GM12892 (cell line): ENCODE data around the gene GREM2.

Source experiments
- DNase-seq: peaks from one replicate; pipeline ENCODE4 v3.0.0; 2011; ENCODE audit not compliant: insufficient read length
- FAIRE-seq: peaks from 2 replicates; lab custom pipeline; 2011; peaks lifted over from hg19 to GRCh38; lab: Jason Lieb, UNC
- POLR2A ChIP-seq: IDR thresholded peaks from 2 replicates; pipeline ENCODE4 v1.6.1; 2011; ENCODE audit warnings: low read depth, low read length, control low read depth
- POLR2AphosphoS5 ChIP-seq: IDR thresholded peaks from 2 replicates; pipeline ENCODE4 v1.6.1; 2011; ENCODE audit warnings: low read depth, low read length, control low read depth
- TAF1 ChIP-seq: IDR thresholded peaks from 2 replicates; pipeline ENCODE4 v1.6.1; 2011; ENCODE audit warnings: low read depth, mild to moderate bottlenecking, control low read depth, low read length, borderline replicate concordance

Gene GREM2

GRCh38 chr1:240630409-240630808 is 18.5 kb upstream of the GREM2 start:
- no peak for TF ChIP-seq POLR2AphosphoS5
- no peak for TF ChIP-seq POLR2A
- no peak for TF ChIP-seq TAF1
- DNase-seq (no peak), FAIRE-seq (no peak)

- TF ChIP-seq POLR2A (no peak), TAF1 (no peak), POLR2AphosphoS5 (no peak)
- DNase-seq (no peak), FAIRE-seq (no peak)
Measured at GRCh38 chr1:240621249-240621648, 9.3 kb upstream of the GREM2 start.

- TF ChIP-seq TAF1 (no peak), POLR2AphosphoS5 (no peak), POLR2A (no peak)
- DNase-seq (no peak), FAIRE-seq (no peak)
Measured at GRCh38 chr1:240619906-240620621, 8.1 kb upstream of the GREM2 start.

GRCh38 chr1:240619357-240619756 is 7.4 kb upstream of the GREM2 start:
- FAIRE-seq, result no peak
- TF ChIP-seq POLR2A (no peak), POLR2AphosphoS5 (no peak), TAF1 (no peak)

GRCh38 chr1:240618946-240619345 is 7.0 kb upstream of the GREM2 start:
- DNase-seq, result no peak
- no peak for FAIRE-seq

More at GRCh38 chr1:240619357-240619756, 7.4 kb upstream of the GREM2 start:
- no peak for DNase-seq

GRCh38 chr1:240616018-240616417 is 4.1 kb upstream of the GREM2 start:
- TF ChIP-seq POLR2AphosphoS5 (no peak), TAF1 (no peak), POLR2A (no peak)
- no peak for DNase-seq
- no peak for FAIRE-seq

More at GRCh38 chr1:240618946-240619345, 7.0 kb upstream of the GREM2 start:
- TF ChIP-seq POLR2AphosphoS5 (no peak), TAF1 (no peak), POLR2A (no peak)

DNA sequence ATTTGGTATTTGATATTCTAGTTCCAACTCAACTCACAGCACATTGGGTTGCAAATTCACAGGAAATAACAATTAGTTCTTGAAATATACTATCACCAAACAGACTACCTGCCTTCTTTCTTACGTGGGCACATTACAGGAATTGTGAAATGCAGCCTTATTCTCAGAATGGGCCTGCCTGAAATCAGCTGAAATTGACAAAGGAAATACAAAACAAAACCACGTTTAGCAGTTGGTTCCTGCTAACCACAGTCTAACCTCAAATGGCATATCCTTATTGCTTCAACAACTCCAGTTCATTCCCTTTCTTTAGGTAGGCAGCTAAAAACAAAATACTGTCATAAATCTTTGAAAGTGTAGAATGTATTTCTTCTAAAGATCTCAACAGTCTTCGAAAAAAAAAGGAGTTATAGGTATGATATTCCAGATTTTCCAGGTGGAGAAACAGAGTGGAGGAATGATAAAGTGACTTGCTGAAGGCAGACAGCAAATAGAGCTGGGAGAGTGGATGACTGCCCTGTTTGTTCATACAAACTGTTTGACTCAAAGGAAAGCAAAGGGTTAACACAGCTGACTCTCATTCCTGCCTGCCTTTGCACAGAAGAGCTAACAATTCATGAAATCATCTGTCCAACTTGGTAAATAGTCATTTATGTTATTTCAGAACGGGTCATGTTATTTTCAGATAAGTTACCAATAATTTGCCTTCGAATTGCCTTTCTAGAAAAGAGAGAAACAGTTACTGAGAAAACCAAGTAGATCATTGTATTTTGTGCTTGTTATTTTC is 1.6 kb upstream of the GREM2 start:
- no peak for DNase-seq
- FAIRE-seq, result no peak
- TF ChIP-seq POLR2A (no peak), POLR2AphosphoS5 (no peak), TAF1 (no peak)

- no peak for DNase-seq
- TF ChIP-seq POLR2A (no peak), TAF1 (no peak), POLR2AphosphoS5 (no peak)
- FAIRE-seq, result no peak
Measured at GRCh38 chr1:240612811-240613210, 856 bp upstream of the GREM2 start.

GRCh38 chr1:240611228-240611618 is 732 bp downstream of the GREM2 start:
- no peak for DNase-seq
- TF ChIP-seq TAF1 (no peak), POLR2A (no peak), POLR2AphosphoS5 (no peak)
- no peak for FAIRE-seq

GRCh38 chr1:240610636-240611035 is 1.3 kb downstream of the GREM2 start:
- TF ChIP-seq POLR2A, result no peak
- no peak for TF ChIP-seq TAF1
- TF ChIP-seq POLR2AphosphoS5, result no peak
- DNase-seq, result no peak
- FAIRE-seq, result no peak

GRCh38 chr1:240609527-240610060 is 2.4 kb downstream of the GREM2 start:
- FAIRE-seq, result no peak
- TF ChIP-seq POLR2AphosphoS5 (no peak), TAF1 (no peak), POLR2A (no peak)
- no peak for DNase-seq

GRCh38 chr1:240608707-240609106 is 3.2 kb downstream of the GREM2 start:
- TF ChIP-seq TAF1 (no peak), POLR2AphosphoS5 (no peak), POLR2A (no peak)
- no peak for FAIRE-seq
- DNase-seq, result no peak
